HG02852 (cell line): Measurements from ENCODE around the gene PPME1.
"Not testable (repeated sequence)": the region's sequence is repeated elsewhere in the genome, so short reads cannot be mapped to it uniquely, and the experiment has no call there.

ENCODE experiments used
- ATAC-seq: cut with Tn5 transposase; IDR thresholded peaks from one replicate; pipeline ENCODE4 v1.9.1; 2021; ENCODE audit warnings: mild to moderate bottlenecking, moderate library complexity; ENCODE audit not compliant: unreplicated experiment

Gene PPME1

GRCh38 chr11:74170694-74171629 is at the start of gene PPME1, which contains the start of gene C2CD3:
PPME1 (plus strand) TSS chr11:74171289; CDS start chr11:74171422, 133 bp downstream.
C2CD3 (minus strand) TSS chr11:74171002; CDS start chr11:74170792, 210 bp downstream.
- peak; percentile 95 for ATAC-seq

- no peak for ATAC-seq
Observed at GRCh38 chr11:74121804-74122203, 49.3 kb upstream of the PPME1 start.

GRCh38 chr11:74123008-74123448 is 48.1 kb upstream of the PPME1 start:
- no peak for ATAC-seq

- ATAC-seq: not testable (repeated sequence)
Observed at GRCh38 chr11:74129121-74129520, 42.0 kb upstream of the PPME1 start.

- no peak for ATAC-seq
Observed at GRCh38 chr11:74132833-74133232, 38.3 kb upstream of the PPME1 start.

GRCh38 chr11:74133436-74133835 is 37.7 kb upstream of the PPME1 start:
- ATAC-seq: no peak

- no peak for ATAC-seq
Observed at GRCh38 chr11:74134661-74135060, 36.4 kb upstream of the PPME1 start.

- no peak for ATAC-seq
Observed at GRCh38 chr11:74135127-74135840, 35.8 kb upstream of the PPME1 start.

- ATAC-seq: no peak
Observed at GRCh38 chr11:74138021-74138420, 33.1 kb upstream of the PPME1 start.

- no peak for ATAC-seq
Observed at GRCh38 chr11:74138572-74138971, 32.5 kb upstream of the PPME1 start.

- ATAC-seq: no peak
Observed at GRCh38 chr11:74139151-74139918, 31.8 kb upstream of the PPME1 start.

GRCh38 chr11:74139919-74140431 is 31.1 kb upstream of the PPME1 start:
- ATAC-seq: not testable (repeated sequence)

GRCh38 chr11:74141241-74141695 is 29.8 kb upstream of the PPME1 start:
- ATAC-seq: no peak

GRCh38 chr11:74141908-74142307 is 29.2 kb upstream of the PPME1 start:
- no peak for ATAC-seq

- no peak for ATAC-seq
Observed at GRCh38 chr11:74142624-74143023, 28.5 kb upstream of the PPME1 start.

GRCh38 chr11:74144592-74144991 is 26.5 kb upstream of the PPME1 start:
- ATAC-seq: no peak

GRCh38 chr11:74147199-74147929 is 23.7 kb upstream of the PPME1 start:
- ATAC-seq: no peak

GRCh38 chr11:74153224-74153623 is 17.9 kb upstream of the PPME1 start:
- ATAC-seq: no peak

GRCh38 chr11:74154620-74155281 is 16.3 kb upstream of the PPME1 start:
- ATAC-seq: no peak
